ENCODE data around the gene SH3BP4. TPM values are rescaled to one million over a fixed set of nuclear protein-coding genes. Genes with fewer than 3 reads are reported as not detected.

SH3BP4 gene
- total and polyA plus RNA-seq, 2 donors (not counting 1 experiment from before 2014, with no cell fraction given) = 1.00 to 1.3 TPM

DNA sequence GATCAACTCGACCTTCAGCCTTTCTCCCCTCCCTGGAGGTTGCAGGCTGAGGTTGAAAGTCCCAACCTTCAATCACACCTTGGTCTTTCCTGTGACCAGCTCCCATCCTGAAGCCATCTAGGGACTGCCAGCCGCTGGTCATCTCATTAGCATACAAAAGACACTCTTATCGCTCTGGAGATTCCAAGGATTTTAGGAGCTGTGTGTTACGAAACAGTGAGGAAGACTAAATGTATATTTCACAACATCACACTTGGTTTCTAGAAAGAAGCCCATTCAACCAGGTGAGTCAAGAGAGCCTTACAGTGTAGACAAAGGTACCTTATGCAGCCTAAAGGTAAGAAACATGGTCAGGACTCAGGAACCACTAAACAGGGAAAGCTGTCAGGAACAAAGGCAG is 126.4 kb downstream of the SH3BP4 start:
- TF ChIP-seq EZH2 (IDR thresholded peaks at IDR 0.05; ENCODE audit: borderline replicate concordance, insufficient read depth, low read depth, low read length, poor library complexity, severe bottlenecking) = no peak
- TF ChIP-seq, protein P1, sequence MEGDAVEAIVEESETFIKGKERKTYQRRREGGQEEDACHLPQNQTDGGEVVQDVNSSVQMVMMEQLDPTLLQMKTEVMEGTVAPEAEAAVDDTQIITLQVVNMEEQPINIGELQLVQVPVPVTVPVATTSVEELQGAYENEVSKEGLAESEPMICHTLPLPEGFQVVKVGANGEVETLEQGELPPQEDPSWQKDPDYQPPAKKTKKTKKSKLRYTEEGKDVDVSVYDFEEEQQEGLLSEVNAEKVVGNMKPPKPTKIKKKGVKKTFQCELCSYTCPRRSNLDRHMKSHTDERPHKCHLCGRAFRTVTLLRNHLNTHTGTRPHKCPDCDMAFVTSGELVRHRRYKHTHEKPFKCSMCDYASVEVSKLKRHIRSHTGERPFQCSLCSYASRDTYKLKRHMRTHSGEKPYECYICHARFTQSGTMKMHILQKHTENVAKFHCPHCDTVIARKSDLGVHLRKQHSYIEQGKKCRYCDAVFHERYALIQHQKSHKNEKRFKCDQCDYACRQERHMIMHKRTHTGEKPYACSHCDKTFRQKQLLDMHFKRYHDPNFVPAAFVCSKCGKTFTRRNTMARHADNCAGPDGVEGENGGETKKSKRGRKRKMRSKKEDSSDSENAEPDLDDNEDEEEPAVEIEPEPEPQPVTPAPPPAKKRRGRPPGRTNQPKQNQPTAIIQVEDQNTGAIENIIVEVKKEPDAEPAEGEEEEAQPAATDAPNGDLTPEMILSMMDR (IDR thresholded peaks at IDR 0.05) = no peak
- POLR2A ChIA-PET = no interaction called here
- CTCF ChIA-PET = no interaction called here
- Histone ChIP-seq H3K36me3 (replicated peaks in 1 of 2; ENCODE audit: control extremely low read depth in 1 of 2, control insufficient read depth in 1 of 2, extremely low read depth in 1 of 2, insufficient read depth in 2 of 2, low read length in 1 of 2) (no peaks in the 10 kb centered on the region), H3K4me2 (replicated peaks; ENCODE audit: low read depth, low read length, poor library complexity, severe bottlenecking) (no peak overlapping the region), H2AFZ (ENCODE audit: insufficient read depth, low read depth, low read length, poor library complexity, severe bottlenecking) (no peak overlapping the region), H3K79me2 (ENCODE audit: control insufficient read depth, insufficient read depth, low read length) (no peaks in the 10 kb centered on the region), H3K27me3 (replicated peaks in 1 of 4; ENCODE audit: control extremely low read depth in 1 of 4, control insufficient read depth in 3 of 4, insufficient read depth in 4 of 4, low read length in 3 of 4) (peaks cover 0 to 10% (median 0%) of the 10 kb centered on the region in 4 experiments), H3K9me3 (ENCODE audit: control extremely low read depth in 1 of 3, control insufficient read depth in 2 of 3, insufficient read depth in 1 of 3, low read length in 2 of 3) (peaks cover 0 to 4% (median 0%) of the 10 kb centered on the region in 3 donors), H3K4me1 (ENCODE audit: control insufficient read depth in 2 of 2, insufficient read depth in 2 of 2, low read length in 2 of 2) (no peaks in the 10 kb centered on the region), H3K4me3 (ENCODE audit: control extremely low read depth in 1 of 5, extremely low read depth in 1 of 5, insufficient read depth in 1 of 5, low read depth in 2 of 5, low read length in 4 of 5) (no peak overlapping the region), H3K9ac (ENCODE audit: low read length) (no peak overlapping the region), H4K20me1 (ENCODE audit: control insufficient read depth, insufficient read depth, low read length, poor library complexity, severe bottlenecking) (no peaks in the 10 kb centered on the region), H3K27ac (ENCODE audit: low read length in 2 of 2) (no peak overlapping the region)
- intact Hi-C loops (cut with micrococcal nuclease) = no loop called here
- H3K9me3 Mint-ChIP-seq (ENCODE audit: insufficient read depth) = no peaks in the 10 kb centered on the region
- no peak for DNase-seq
- 86% methylated on average over 1 of the region's 4 CpGs for WGBS (ENCODE audit: insufficient coverage)
- no peaks in the 10 kb centered on the region for H3K4me1 Mint-ChIP-seq
- H3K27ac Mint-ChIP-seq = no peak overlapping the region
- no peak overlapping the region for H3K4me3 Mint-ChIP-seq
- H3K27me3 Mint-ChIP-seq = no peaks in the 10 kb centered on the region
- ATAC-seq (ENCODE audit: low read depth) = no peak

DNA sequence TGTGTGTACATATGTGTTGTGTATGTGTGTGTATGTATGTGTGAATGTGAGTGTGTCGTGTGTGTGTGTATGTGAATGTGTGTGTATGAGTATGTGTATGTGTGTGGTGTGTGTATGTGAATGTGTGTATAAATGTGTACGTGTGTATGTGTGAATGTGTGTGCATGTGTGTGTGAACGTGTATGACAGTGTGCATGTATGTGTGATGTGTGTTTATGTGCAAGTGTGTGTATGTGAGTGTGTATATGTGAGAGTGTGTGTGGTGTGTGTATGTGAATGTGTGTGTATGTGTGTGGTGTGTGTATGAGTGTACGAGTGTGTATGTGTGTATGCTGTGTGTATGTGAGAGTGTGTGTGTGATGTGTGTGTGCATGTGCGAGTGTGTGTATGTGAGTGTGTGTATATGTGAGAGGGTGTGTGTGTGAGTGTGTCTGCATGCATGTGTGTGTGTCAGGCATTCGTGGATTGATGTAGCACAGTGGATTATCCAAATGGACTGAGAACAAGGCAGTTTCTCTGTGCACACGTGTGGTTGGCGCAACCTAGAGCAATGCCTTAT is 127.2 kb downstream of the SH3BP4 start:
- 94% methylated on average over 8 of the region's 8 CpGs for WGBS (ENCODE audit: insufficient coverage)
- ChIA-PET CTCF (no interaction called here), POLR2A (no interaction called here)
- Histone ChIP-seq H3K4me3 (ENCODE audit: control extremely low read depth in 1 of 5, extremely low read depth in 1 of 5, insufficient read depth in 1 of 5, low read depth in 2 of 5, low read length in 4 of 5) (no peak overlapping the region), H3K9ac (ENCODE audit: low read length) (no peak overlapping the region), H2AFZ (ENCODE audit: insufficient read depth, low read depth, low read length, poor library complexity, severe bottlenecking) (no peak overlapping the region), H3K27me3 (replicated peaks in 1 of 4; ENCODE audit: control extremely low read depth in 1 of 4, control insufficient read depth in 3 of 4, insufficient read depth in 4 of 4, low read length in 3 of 4) (peaks cover 0 to 12% (median 0%) of the 10 kb centered on the region in 4 experiments), H4K20me1 (ENCODE audit: control insufficient read depth, insufficient read depth, low read length, poor library complexity, severe bottlenecking) (no peaks in the 10 kb centered on the region), H3K4me1 (ENCODE audit: control insufficient read depth in 2 of 2, insufficient read depth in 2 of 2, low read length in 2 of 2) (no peaks in the 10 kb centered on the region), H3K27ac (ENCODE audit: low read length in 2 of 2) (no peak overlapping the region), H3K36me3 (replicated peaks in 1 of 2; ENCODE audit: control extremely low read depth in 1 of 2, control insufficient read depth in 1 of 2, extremely low read depth in 1 of 2, insufficient read depth in 2 of 2, low read length in 1 of 2) (no peaks in the 10 kb centered on the region), H3K4me2 (replicated peaks; ENCODE audit: low read depth, low read length, poor library complexity, severe bottlenecking) (no peak overlapping the region), H3K9me3 (ENCODE audit: control extremely low read depth in 1 of 3, control insufficient read depth in 2 of 3, insufficient read depth in 1 of 3, low read length in 2 of 3) (peaks cover 0 to 4% (median 0%) of the 10 kb centered on the region in 3 donors), H3K79me2 (ENCODE audit: control insufficient read depth, insufficient read depth, low read length) (no peaks in the 10 kb centered on the region)
- Mint-ChIP-seq H3K9me3 (ENCODE audit: insufficient read depth) (no peaks in the 10 kb centered on the region), H3K27ac (no peak overlapping the region), H3K4me3 (no peak overlapping the region), H3K4me1 (no peaks in the 10 kb centered on the region), H3K27me3 (no peaks in the 10 kb centered on the region)
- ATAC-seq (ENCODE audit: low read depth) (no peak), DNase-seq (no peak)
- intact Hi-C loops (cut with micrococcal nuclease) = no loop called here
- TF ChIP-seq EZH2 (IDR thresholded peaks at IDR 0.05; ENCODE audit: borderline replicate concordance, insufficient read depth, low read depth, low read length, poor library complexity, severe bottlenecking) = no peak
- TF ChIP-seq, protein P1 (IDR thresholded peaks at IDR 0.05) = no peak
